Neural progenitor cell (in vitro differentiated cells): ENCODE measurements around the gene CNTNAP2. TPM values are rescaled to one million over a fixed set of nuclear protein-coding genes. Genes with fewer than 3 reads are reported as not detected.
A peak's percentile ranks its signal among the peaks of the same experiment; 100 is the strongest.

ENCODE experiments used
- DNase-seq: peaks from one replicate; pipeline ENCODE4 v3.0.0-alpha.2; 2016; ENCODE audit warnings: low spot score
- H2AFZ ChIP-seq: fragments of 200-600 bp; sonication (generic); replicated peaks from 2 replicates; pipeline ENCODE4 v1.6.1; 2016; ENCODE audit warnings: antibody characterized with exemption
- H3F3A ChIP-seq: fragments of 200-600 bp; sonication (generic); 2 replicates; pipeline ENCODE4 v1.6.1; 2016; ENCODE audit warnings: antibody characterized with exemption, low read depth
- H3K27ac ChIP-seq: fragments of 200-600 bp; sonication (generic); 2 replicates; pipeline ENCODE4 v1.5.1; 2016; ENCODE audit warnings: mild to moderate bottlenecking
- H3K27me3 ChIP-seq: fragments of 200-600 bp; sonication (generic); 2 replicates; pipeline ENCODE4 v1.6.1; 2016; ENCODE audit warnings: mild to moderate bottlenecking, moderate library complexity
- H3K36me3 ChIP-seq: fragments of 200-600 bp; sonication (generic); 2 replicates; pipeline ENCODE4 v1.5.1; 2016
- H3K4me1 ChIP-seq: fragments of 200-600 bp; sonication (generic); 2 replicates; pipeline ENCODE4 v1.6.1; 2016; ENCODE audit warnings: mixed run types
- H3K4me2 ChIP-seq: fragments of 200-600 bp; sonication (generic); 2 replicates; pipeline ENCODE4 v1.6.1; 2016
- H3K4me3 ChIP-seq: fragments of 200-600 bp; sonication (generic); 2 replicates; pipeline ENCODE4 v1.5.1; 2016
- H3K79me2 ChIP-seq: fragments of 200-600 bp; sonication (generic); 2 replicates; pipeline ENCODE4 v1.6.1; 2016; ENCODE audit warnings: low read depth
- H3K9ac ChIP-seq: fragments of 200-600 bp; sonication (generic); 2 replicates; pipeline ENCODE4 v1.6.1; 2016
- H3K9me3 ChIP-seq: fragments of 200-600 bp; sonication (generic); 2 replicates; pipeline ENCODE4 v1.5.1; 2016; ENCODE audit warnings: low read depth
- H4K20me1 ChIP-seq: fragments of 200-600 bp; sonication (generic); 2 replicates; pipeline ENCODE4 v1.6.1; 2016; ENCODE audit warnings: low read depth
- H3K27ac Mint-ChIP-seq: 3 replicates; pipeline ENCODE4 v1.8.0; 2021; ENCODE audit warnings: mixed read lengths
- H3K27me3 Mint-ChIP-seq: 2 replicates; pipeline ENCODE4 v1.8.0; 2022; ENCODE audit warnings: low read depth, mild to moderate bottlenecking, inconsistent platforms, moderate library complexity, mixed read lengths; ENCODE audit not compliant: insufficient read depth
- H3K36me3 Mint-ChIP-seq: 3 replicates; pipeline ENCODE4 v1.8.0; 2021; ENCODE audit warnings: mixed read lengths
- H3K4me1 Mint-ChIP-seq: 3 replicates; pipeline ENCODE4 v1.8.0; 2021; ENCODE audit warnings: mixed read lengths
- H3K4me3 Mint-ChIP-seq: 3 replicates; pipeline ENCODE4 v1.8.0; 2021; ENCODE audit warnings: mild to moderate bottlenecking, moderate library complexity, mixed read lengths
- H3K9me3 Mint-ChIP-seq: 3 replicates; pipeline ENCODE4 v1.8.0; 2020; ENCODE audit warnings: mixed read lengths
- EZH2 ChIP-seq: fragments of 200-600 bp; sonication (generic); IDR thresholded peaks from 2 replicates; pipeline ENCODE4 v1.6.1; 2017; ENCODE audit warnings: antibody characterized with exemption, mild to moderate bottlenecking, moderate library complexity
- EZH2phosphoT487 ChIP-seq: fragments of 200-600 bp; sonication (generic); IDR thresholded peaks from 2 replicates; pipeline ENCODE4 v1.6.1; 2017; ENCODE audit warnings: antibody characterized with exemption
- total RNA-seq: library from RNA; depleted of rRNA; stranded (reverse); fragments of >200 nt; gene quantifications from 2 replicates; pipeline ENCODE4 v1.2.3, GENCODE V29; 2015; ENCODE audit warnings: low replicate concordance
- TF ChIP-seq, protein P1 (sequence below): fragments of 200-600 bp; sonication (generic); IDR thresholded peaks from 2 replicates; pipeline ENCODE4 v1.5.1; 2017; ENCODE audit warnings: antibody characterized with exemption, mild to moderate bottlenecking

The CNTNAP2 gene
- total RNA-seq, 1 donor from 2014 or later = 126 TPM

DNA sequence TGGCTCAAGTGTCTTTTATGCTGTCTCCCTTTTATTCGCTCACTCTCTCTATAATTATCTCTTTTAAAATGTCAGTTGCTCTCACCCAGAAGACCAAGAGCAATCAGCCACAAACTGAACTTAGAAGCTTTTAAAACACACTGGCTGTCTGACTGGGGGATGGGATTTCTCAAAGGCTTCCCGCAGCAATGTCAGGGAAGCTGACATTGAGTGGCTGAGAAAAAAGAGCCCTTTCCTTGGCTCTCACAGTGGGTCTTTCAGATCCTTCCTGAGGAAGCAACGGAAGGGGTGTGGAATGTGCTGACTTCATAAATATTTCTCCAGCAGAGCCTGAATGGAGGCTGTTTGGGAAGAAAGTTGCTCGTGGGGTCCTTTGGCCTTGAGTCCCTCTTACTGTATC lies 2028.2 kb downstream of the CNTNAP2 start:
- H3K4me3 Mint-ChIP-seq = no peak overlapping the region
- DNase-seq = no peak
- Histone ChIP-seq H3K27ac (no peak overlapping the region), H3F3A (no peaks in the 10 kb centered on the region), H3K4me2 (no peak overlapping the region), H3K9ac (no peak overlapping the region), H3K9me3 (no peaks in the 10 kb centered on the region), H3K36me3 (no peaks in the 10 kb centered on the region), H2AFZ (no peak overlapping the region), H4K20me1 (no peaks in the 10 kb centered on the region), H3K27me3 (no peaks in the 10 kb centered on the region), H3K79me2 (no peaks in the 10 kb centered on the region), H3K4me1 (no peaks in the 10 kb centered on the region), H3K4me3 (no peak overlapping the region)
- H3K4me1 Mint-ChIP-seq = peaks cover 20% of the 10 kb centered on the region
- peaks cover 33% of the 10 kb centered on the region for H3K9me3 Mint-ChIP-seq
- H3K27ac Mint-ChIP-seq = peak overlapping the region; percentile 52
- TF ChIP-seq, protein P1, sequence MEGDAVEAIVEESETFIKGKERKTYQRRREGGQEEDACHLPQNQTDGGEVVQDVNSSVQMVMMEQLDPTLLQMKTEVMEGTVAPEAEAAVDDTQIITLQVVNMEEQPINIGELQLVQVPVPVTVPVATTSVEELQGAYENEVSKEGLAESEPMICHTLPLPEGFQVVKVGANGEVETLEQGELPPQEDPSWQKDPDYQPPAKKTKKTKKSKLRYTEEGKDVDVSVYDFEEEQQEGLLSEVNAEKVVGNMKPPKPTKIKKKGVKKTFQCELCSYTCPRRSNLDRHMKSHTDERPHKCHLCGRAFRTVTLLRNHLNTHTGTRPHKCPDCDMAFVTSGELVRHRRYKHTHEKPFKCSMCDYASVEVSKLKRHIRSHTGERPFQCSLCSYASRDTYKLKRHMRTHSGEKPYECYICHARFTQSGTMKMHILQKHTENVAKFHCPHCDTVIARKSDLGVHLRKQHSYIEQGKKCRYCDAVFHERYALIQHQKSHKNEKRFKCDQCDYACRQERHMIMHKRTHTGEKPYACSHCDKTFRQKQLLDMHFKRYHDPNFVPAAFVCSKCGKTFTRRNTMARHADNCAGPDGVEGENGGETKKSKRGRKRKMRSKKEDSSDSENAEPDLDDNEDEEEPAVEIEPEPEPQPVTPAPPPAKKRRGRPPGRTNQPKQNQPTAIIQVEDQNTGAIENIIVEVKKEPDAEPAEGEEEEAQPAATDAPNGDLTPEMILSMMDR = no peak
- TF ChIP-seq EZH2phosphoT487 = no peak
- no peak for TF ChIP-seq EZH2
- peaks cover 3% of the 10 kb centered on the region for H3K27me3 Mint-ChIP-seq
- no peaks in the 10 kb centered on the region for H3K36me3 Mint-ChIP-seq

DNA sequence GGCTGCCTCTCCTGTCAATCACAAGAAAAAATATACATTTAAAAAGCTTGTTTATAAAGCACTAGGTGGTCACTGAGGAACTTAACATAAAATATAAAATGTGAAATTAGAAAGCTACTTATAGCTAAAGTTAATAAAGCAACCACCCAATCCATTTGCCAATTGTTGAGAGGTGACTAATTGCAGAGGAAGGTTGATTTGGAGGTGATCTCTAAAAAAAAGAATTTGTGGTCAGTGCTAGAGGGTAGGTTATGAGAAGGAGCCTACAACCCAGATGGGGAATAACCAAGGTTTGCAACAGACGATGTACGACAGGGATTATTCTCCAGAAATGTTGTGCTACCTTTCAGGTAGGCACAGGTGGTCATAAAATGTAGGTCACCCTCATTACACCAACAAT lies 2029.7 kb downstream of the CNTNAP2 start:
- no peak overlapping the region for H3K4me3 Mint-ChIP-seq
- H3K36me3 Mint-ChIP-seq = no peaks in the 10 kb centered on the region
- no peak overlapping the region for H3K4me3 ChIP-seq
- H3K27me3 Mint-ChIP-seq = peaks cover 3% of the 10 kb centered on the region
- no peak for TF ChIP-seq EZH2
- TF ChIP-seq, protein P1 = no peak
- no peak for TF ChIP-seq EZH2phosphoT487
- H3K79me2 ChIP-seq = no peaks in the 10 kb centered on the region
- H3K9me3 ChIP-seq = no peaks in the 10 kb centered on the region
- no peaks in the 10 kb centered on the region for H3K36me3 ChIP-seq
- no peak for DNase-seq
- H4K20me1 ChIP-seq = no peaks in the 10 kb centered on the region
- H3K4me1 ChIP-seq = no peaks in the 10 kb centered on the region
- H3K4me2 ChIP-seq = no peak overlapping the region
- no peaks in the 10 kb centered on the region for H3F3A ChIP-seq
- H3K4me1 Mint-ChIP-seq = peaks cover 20% of the 10 kb centered on the region
- no peak overlapping the region for H3K27ac Mint-ChIP-seq
- H3K9me3 Mint-ChIP-seq = peaks cover 34% of the 10 kb centered on the region
- no peak overlapping the region for H3K9ac ChIP-seq
- no peak overlapping the region for H3K27ac ChIP-seq
- H3K27me3 ChIP-seq = no peaks in the 10 kb centered on the region
- no peak overlapping the region for H2AFZ ChIP-seq

DNA sequence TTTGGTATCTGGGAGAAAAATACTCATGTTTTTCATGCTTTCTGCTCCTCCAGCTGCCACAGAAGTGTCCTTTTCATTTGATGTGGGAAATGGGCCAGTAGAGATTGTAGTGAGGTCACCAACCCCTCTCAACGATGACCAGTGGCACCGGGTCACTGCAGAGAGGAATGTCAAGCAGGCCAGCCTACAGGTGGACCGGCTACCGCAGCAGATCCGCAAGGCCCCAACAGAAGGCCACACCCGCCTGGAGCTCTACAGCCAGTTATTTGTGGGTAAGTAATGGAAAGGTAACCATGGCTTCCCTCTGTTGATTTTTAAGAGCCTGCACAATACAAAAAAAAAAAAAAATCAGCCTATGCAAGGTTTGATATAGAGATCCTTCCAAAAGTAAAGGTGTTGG lies 2030.8 kb downstream of the CNTNAP2 start:
- Mint-ChIP-seq H3K27me3 (peaks cover 3% of the 10 kb centered on the region), H3K4me1 (peaks cover 20% of the 10 kb centered on the region), H3K9me3 (peaks cover 39% of the 10 kb centered on the region), H3K36me3 (peaks cover 3% of the 10 kb centered on the region), H3K4me3 (no peak overlapping the region), H3K27ac (no peak overlapping the region)
- H3K36me3 ChIP-seq = no peaks in the 10 kb centered on the region
- TF ChIP-seq EZH2 (no peak), EZH2phosphoT487 (no peak)
- TF ChIP-seq, protein P1 = no peak
- no peaks in the 10 kb centered on the region for H4K20me1 ChIP-seq
- H3K9me3 ChIP-seq = peaks cover 4% of the 10 kb centered on the region
- no peak overlapping the region for H2AFZ ChIP-seq
- H3K4me1 ChIP-seq = no peaks in the 10 kb centered on the region
- no peak overlapping the region for H3K27ac ChIP-seq
- no peaks in the 10 kb centered on the region for H3K79me2 ChIP-seq
- H3K4me3 ChIP-seq = no peak overlapping the region
- H3K9ac ChIP-seq = no peak overlapping the region
- no peaks in the 10 kb centered on the region for H3F3A ChIP-seq
- no peaks in the 10 kb centered on the region for H3K27me3 ChIP-seq
- DNase-seq = no peak
- no peak overlapping the region for H3K4me2 ChIP-seq
